CD4-positive, alpha-beta T cell treated with Interleukin-10 for 1 hour (primary cell): ENCODE data around the gene REL.
A peak's percentile ranks its signal among the peaks of the same experiment; 100 is the strongest.
"Not testable (repeated sequence)": the region's sequence is repeated elsewhere in the genome, so short reads cannot be mapped to it uniquely, and the experiment has no call there.

Experiments used
- DNase-seq: peaks from one replicate; pipeline ENCODE4 v3.0.0-alpha.2; 2020

The REL gene

DNA sequence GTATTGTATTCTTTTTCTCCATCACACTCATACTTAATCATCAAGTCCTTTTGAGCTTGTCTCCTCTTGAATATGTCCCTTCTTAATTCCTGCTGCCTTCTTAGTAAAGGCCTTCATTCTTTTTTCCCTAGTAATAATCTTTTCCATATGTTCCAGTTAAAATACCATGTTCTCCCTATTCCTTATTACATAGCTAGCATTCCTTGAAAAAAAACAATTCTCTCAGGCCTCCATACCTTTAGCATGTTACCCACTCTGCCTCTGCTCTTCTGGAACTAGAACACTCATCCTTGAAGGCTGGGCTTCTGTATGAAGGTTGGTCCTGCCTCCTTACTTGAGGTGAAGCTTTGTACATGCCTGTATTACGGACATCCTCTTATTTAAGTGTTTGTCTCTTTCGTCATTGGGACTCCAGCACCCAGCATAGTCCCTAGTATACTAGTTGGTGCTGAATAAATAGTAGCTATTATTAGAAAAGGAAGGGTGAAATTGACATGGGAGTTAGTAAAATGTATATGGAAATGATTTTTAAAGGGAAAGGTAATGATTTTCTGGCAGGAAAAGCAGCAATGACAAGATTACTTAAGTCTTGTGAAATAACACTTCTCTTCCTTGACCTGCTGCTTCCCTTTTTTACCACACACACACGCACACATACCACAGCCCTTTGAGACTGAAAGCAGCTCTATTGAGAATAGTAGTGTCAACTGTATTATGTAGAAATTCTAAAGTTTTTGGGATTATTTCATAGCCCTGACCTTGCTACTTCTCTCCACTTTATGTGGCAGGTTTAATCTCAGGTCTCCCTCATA is 45.6 kb downstream of the REL start:
- DNase-seq: no peak

DNA sequence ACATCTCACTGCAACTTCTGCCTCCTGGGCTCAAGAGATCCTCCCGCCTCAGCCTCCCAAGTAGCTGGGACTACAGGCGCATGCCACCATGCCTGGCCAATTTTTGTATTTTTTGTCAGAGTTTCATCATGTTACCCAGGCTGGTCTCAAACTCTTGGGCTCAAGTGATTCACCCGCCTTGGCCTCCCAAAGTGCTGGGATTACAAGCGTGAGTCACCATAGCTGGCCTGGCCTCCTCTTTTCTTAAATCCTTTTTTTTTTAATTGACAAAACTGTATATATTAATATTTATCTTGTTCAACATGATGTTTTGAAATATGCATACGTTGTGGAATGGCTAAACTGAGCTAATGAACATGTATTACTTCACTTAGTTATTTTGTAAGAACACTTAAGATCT is 50.7 kb downstream of the REL start:
- not testable (repeated sequence) for DNase-seq

DNA sequence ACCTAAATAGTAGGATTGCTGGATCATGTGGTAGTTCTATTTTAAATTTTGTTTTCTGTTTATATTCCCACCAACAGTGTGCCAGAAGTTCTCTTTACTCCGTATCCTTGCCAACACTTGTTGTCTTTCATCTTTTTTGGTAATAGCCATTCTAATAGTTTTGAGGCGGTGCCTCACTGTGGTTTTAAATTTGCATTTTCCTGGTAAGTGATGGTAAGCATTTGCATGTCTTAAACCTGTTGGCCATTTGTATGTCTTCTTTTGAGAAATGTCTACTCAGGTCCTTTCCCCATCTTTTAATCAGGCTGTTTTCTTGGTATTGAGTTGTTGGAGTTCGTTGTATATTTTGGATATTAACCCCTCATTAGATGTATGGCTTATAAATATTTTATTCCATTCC is 51.6 kb downstream of the REL start:
- DNase-seq: no peak

DNA sequence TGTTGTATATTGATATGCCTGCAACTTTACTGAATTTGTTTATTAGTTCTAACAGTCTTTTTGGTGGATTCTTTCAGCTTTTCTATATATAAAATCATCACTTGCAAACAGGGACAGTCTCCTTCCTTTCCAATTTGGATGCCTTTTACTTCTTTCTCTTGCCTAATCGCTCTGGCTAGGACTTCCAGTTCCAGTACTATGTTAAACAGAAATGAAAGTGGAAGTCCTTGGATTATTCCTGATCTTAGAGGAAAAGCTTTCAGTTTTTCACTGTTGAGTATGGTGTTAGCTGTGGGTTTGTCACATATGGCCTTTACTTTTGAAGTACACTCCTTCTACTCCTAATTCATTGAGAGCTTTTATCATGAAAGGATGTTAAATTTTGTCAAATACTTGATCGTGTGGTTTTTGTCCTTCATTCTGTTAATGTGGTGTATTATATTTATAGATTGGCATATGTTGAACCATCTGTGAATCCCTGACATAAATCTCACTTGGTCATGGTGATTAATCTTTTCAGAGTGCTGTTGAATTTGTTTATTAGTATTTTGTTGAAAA is 52.9 kb downstream of the REL start:
- DNase-seq: no peak

DNA sequence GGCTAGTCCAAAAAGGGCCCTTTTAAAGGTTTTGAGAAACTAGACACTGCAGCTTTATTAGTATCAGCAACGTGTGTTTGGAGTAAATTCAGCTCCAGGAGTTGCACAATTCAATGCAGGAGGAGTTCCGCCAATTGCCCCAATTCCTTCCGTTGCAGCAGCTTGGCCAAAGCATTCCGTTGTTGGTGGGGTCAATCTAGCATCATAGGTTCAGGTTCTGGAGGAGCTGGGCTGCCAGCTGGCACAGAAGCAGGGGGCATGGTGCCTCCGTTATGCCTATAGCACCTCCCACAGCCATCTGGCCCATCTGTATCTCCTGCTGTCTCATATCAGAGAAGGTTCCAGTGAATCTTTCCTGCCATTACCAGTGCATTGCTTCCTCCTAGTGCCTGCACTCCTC is 55.4 kb downstream of the REL start:
- no peak for DNase-seq

DNA sequence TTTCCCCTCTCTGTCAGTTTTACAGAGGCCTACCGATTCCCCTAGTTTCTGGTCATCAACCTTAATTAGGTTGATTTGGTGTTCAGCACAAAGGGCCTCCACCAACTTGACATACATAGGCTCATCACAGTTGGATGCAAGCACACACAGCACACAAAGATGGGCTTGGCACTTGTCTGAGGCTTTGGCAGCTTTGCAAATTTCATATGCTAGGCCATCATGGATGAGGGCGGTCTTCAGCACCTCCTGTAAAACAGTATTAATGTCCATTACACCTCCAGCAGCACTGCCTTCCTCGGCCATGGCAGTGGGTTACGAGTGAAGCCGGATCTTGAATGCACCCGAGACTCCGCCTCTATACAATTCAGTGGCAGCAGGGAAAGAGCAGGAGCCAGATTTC is 56.9 kb downstream of the REL start:
- no peak for DNase-seq

DNA sequence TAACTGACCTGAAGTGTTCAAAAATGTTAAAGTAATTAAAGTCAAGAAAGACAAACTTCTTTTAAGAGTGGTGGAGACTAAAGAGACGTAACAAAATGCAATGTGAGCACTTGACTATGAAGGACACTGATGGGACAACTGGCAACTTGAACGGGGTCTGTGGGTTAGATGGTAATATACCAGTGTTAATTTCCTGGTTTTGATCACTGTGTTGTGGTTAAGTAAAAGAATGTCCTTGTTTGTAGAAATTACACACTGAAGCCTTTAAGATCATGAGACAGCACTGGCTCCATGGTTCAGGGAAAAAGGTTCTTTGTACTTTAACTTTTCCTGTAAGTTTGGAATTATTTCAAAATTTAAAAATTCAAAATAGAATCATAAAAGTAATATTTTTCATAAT is 58.2 kb downstream of the REL start:
- no peak for DNase-seq

DNA sequence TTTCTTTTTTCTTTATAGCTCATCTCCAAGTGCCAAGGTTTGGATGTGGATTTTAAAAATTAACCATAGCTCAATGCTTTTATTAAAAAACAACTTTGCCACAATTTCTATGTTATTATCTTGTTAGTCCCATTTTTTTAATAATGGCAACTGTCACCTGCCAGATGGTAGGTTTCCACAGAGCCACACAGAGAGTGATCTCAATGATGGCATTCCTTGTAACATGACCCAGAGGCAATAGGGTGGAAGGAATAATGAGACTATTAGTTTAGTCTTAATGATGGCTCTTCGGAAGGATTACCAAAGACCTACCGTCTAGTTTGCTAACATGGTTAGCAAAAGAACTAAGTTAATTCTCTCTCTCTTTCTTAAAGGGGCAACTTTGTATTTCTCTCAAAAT is 64.0 kb downstream of the REL start:
- no peak for DNase-seq

DNA sequence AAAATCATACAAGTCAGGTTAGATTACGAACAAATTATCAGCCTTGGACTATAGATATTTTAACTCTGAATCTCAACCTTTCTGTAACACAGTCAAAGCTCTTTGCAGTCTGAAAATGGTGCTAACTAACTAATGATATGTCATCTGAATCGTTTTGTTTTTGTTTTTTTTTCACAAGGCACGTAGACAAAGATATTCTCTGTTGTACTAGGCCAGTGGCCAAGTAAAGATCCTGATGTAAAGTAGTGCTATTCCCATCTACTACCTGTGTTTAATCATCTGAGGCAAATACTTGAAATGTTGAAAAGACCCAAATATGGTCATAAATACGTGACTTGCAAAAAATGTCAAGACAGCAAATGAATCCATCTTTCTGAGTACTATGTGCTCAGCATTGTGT is 65.7 kb downstream of the REL start:
- no peak for DNase-seq

DNA sequence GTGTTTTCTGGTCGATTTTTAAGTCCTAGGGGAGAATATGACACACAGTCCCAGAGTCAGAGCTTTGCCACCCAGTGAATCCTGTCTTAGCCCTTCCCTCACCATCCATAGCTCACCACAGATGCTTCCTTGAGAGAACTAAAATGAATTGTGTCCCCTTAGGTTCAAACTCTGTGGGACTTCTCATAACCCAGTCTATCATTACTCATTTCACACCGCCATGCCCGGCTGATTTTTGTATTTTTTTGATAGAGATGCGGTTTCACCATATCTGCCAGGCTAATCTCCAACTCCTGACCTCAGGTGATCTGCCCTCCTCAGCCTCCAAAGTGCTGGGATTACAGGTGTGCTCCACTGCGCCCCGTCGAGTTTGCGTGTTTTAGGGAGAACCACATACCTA is 66.8 kb downstream of the REL start:
- no peak for DNase-seq

DNA sequence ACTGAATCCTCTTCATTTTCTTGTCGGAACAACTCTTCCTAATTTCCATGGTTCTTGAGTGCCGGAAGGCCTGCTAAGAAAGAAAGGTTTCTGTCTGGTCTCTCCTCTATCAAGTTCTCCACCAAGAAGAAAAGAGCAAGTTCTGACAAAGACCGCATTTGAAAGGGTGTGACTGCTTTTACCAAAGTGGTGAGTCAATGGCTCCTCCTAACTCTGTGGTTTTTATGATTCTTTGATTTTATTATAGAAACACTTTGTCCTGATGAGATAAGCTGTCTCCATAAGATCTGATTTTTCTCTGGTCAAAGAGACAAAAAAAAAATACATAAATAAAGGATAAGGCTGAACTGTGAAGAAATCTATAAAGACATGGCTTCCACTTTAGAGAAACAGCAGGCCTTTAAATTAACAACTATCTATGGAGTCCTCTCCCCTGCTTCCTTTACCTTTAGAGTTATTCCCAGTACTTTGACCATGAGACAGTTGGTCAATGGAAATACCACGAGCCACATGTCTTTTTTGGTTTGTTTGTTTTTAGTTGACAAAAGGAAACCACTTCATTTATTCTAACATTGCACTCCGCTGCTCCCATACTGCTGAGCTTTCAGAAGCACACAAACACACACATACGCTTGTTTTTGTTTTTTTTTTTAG is 67.7 kb downstream of the REL start:
- DNase-seq: peak; percentile 35

DNA sequence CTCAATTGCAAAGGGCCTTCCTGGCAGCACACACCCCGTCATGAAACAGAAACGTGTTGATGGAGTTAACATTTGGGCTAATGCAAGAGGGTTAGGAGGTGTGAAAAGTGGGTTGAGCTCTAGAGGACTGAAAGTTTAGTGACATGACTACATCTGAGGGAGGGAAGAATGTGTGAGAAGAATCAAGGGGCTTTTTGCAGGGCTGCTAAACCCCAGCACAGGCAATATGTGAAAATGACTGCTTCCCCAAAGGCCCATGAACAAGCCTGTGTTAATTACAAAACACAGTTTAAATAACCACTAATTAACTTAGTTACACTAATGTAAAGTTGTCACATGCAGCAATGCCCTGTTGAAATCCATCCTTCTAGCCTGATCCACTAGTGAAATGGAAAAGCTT is 72.8 kb downstream of the REL start:
- peak; percentile 47 for DNase-seq

DNA sequence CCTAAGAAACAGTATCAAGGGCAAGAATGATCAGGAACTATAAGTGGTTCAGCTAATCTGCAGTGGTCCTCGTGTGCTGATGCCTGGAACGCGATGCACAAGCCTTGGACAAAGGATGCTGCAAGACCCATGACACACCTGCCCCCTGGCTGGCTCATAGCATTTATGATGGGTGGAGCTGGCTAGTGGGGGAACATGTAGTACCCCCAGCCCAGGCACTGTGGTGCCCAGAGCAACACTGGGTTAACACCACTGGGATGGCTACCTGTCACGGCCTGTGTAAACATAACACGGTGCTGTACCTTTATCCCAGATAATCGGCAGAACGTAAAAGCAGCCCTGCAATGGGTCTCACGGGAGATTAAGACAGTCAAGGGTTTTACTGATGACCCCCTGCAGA is 75.8 kb downstream of the REL start:
- no peak for DNase-seq

DNA sequence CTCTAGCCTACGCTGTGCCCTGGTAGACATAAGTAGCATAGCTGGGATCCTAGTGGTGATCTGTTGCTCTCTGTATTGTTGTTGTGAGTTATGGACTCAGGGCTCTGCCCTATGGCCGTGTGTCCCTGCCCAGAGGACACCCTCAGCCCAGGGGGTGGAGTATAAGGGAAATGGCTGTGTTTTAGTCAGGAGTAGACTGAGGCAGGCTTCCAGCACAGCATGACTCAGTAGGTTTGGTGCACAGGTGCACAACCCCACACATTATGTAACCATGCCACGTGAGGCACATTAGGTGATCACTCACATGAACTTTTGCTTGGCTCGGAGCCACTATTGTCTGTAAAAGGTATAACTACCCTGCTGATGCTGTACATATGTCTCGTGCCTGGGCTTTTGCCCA is 76.3 kb downstream of the REL start:
- no peak for DNase-seq

DNA sequence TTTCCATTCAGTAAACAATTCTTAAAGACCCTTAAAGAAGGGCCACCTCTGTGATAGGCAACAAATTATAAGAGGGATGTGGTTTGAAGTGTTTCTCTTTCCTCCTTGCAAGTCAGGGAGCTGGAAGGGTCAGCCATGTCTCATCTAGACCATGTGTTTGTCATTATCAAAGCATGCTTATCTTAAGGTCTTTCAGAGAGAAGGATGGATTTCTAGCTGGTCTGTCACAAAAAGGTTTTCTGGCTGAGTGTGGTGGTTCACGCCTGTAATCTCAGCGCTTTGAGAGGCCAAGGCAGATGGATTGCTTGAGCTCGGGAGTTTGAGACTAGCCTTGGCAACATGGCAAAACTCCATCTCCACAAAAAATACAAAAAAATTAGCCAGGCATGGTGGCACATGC is 77.0 kb downstream of the REL start:
- no peak for DNase-seq

DNA sequence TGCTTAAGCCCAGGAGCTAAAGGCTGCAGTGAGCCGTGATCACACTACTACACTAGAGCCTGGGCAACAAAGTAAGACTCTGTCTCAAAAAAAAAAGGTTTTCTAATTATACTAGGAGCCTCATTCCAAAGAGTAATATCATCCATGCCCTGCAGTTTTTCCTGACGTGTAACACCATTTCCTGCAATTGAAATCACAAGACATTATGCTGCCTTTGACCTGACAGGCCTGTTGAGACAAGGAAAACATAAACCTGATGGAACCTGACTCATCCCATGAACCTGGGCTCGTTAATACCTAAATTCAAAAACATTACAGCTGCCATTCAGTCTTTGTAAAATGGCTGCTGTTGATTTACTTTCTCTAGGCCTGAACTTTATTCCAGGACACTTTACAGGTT is 77.4 kb downstream of the REL start:
- no peak for DNase-seq

DNA sequence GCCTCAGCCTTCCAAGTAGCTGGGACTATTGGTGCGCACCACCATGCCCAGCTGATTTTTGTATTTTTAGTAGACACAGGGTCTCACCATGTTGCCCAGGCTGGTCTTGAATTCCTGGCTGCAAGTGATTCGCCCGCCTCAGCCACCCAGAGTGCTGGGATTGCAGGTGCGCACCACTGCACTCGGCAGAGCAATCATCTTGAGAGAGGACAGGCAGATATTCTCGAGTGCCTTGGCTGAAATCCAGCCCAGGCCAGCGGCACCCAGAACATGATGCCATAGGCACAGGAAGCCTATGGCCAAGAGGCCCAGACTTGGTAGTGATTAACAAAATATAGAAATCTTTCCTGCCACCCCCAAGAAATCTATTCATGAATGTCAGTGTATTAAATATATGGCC is 78.1 kb downstream of the REL start:
- DNase-seq: no peak

DNA sequence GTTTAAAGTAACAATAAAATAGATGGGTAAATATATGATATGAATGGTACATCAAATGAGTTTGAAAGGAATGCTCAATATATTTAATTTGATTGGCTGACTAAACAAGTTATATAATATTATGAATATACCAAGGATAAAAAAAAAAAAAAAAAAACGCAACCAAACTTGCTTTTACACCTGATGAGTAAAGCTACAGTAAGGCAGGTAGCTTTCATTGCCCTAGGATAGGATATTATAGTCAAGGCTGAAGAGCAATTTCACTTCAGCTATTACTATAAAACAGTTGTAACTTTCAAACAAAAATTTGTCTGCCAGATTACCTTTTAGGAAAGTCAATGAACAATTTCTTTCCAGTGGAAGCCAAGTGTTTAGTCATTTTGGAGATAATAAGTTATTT is 79.3 kb downstream of the REL start:
- DNase-seq: no peak

DNA sequence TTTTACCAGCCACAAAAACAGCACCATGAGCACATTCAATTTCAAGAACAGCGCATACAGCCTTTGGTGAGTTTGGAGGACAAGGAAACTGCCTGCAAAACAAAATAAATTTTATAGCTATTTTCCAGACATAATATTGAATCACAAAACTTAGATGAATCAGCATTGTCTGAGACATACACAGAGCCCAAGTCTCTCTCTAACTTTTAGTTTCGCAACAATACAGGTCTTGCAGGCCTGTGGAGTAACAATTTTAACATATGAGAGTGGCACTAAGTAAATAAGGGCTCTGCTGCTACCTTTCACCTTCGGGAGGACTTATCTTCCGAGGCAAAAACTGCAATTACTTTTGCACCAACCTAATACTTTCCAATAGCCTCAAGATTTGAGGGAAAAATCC is 80.1 kb downstream of the REL start:
- no peak for DNase-seq

DNA sequence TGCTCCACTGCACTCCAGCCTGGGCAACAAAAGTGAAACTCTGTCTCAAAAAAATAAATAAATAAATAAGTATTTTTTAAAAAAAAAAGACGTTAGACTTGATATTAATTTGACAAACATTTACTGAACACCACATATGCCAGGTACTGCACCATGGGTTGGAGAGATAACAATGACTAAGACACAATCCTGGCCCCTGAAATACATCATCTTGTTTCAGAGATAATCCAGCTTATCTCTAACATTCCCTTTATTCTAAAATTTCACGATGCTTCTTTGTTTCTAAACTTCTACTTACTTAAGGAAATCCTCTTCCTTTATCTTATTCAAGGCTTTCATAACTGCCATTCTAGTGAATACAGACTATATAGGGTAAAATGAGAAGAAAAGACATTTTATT is 81.2 kb downstream of the REL start:
- no peak for DNase-seq

DNA sequence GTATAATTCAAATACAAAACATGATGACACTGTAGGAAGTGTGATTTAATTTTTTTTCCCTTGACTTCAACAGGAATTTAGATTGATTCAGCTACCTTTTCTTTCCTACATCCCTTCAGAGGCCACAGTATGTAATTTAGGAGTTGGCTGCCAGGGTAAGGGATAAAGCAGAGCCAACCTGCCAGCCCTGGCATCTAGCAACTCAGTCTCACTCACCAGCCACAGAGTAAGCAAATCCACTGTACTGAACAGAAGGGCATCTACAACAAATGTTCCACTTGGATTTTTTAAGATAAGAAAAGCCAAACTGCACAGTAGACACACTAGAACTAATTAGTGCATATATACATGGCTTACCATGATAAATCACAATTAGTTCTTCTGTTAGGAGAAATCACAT is 81.8 kb downstream of the REL start:
- no peak for DNase-seq

DNA sequence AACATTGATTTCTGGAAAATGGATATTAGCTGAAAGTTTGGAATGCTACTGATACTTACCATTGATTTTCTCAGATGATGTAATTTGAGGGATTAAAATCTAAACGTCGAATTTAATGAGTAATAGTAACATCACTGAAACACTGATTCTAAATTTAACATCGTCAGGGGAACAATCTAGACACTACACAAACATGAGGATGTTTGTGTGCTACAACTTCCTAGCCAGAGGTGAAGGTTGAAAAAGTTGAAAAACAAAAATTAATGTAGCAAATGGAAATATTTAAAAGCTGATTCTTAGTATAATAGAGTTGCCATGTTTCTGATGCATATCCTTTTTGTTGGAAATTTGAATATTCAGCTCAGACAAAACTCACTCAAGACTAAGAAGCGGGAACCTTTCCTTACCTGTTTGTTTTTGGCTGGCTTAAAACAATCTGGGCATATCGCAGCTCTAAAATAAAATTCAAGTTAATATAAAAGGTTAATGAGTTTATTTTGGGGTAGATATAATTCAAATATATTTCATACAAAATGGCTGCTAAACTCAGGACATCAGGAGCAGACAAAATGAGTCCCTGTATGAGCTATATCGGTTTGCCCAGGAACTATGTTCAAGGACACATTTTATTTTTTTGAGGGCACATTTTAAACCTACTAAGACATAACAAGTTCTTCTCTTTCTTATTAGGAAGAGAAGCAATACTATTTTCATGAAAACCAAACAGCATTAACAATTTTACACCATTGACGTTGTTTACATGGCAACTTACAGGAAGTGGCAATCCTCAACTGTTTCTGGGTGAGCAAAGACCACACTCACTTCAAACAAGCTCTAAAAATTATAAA is 83.5 kb downstream of the REL start:
- DNase-seq: peak; percentile 62

DNA sequence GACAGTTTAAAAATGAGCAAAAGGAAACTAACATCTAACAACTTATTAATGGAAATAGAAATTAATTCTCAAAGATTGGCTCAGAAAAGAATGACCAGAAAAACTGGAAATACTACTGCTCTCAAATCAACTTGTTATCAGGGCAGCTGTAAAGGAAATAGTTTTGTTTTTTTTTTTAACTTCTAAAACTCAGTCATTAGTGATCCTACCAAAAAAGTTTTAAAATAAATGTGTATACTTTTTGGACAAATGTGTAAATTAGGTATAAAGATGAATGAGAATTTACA is 84.1 kb downstream of the REL start:
- no peak for DNase-seq
